HG02798 (cell line): ENCODE results near the gene RAB10.
"Not testable (repeated sequence)": the region's sequence is repeated elsewhere in the genome, so short reads cannot be mapped to it uniquely, and the experiment has no call there.

Experiments used
- ATAC-seq: cut with Tn5 transposase; IDR thresholded peaks from one replicate; pipeline ENCODE4 v1.9.1; 2021; ENCODE audit warnings: mild to moderate bottlenecking; ENCODE audit not compliant: unreplicated experiment, poor library complexity

The RAB10 gene

GRCh38 chr2:26086155-26086637 is 52.3 kb downstream of the RAB10 start:
- no peak for ATAC-seq

GRCh38 chr2:26086779-26087178 is 52.9 kb downstream of the RAB10 start:
- no peak for ATAC-seq

DNA sequence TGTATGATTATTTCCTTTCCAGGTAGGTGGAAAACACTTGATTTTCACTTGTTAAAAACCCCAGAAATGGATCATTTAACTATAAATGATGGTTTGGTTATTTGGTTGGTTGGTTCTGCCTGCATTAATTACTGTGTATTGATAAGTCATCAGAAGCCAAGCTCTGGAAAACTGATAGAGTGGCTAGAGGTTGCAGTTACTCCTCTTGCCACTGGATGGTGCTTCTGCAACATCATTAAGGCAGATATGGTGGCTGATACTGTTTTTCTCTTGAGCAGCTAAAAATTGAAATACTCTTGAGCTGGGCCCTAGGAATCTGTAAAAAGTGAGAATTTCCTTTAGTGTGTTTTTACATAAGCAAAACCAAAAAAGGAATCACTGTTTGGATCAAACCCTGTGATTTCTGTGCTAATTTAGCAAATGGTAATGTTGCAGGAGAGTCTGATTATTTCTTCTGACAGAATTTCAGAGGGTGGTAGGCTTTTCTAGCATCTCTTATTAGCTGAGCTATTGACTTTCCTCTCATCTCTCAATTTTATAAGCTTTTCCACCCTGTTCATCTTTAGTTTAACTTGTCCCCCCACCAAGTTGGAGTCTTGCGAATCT is 54.3 kb downstream of the RAB10 start:
- no peak for ATAC-seq

DNA sequence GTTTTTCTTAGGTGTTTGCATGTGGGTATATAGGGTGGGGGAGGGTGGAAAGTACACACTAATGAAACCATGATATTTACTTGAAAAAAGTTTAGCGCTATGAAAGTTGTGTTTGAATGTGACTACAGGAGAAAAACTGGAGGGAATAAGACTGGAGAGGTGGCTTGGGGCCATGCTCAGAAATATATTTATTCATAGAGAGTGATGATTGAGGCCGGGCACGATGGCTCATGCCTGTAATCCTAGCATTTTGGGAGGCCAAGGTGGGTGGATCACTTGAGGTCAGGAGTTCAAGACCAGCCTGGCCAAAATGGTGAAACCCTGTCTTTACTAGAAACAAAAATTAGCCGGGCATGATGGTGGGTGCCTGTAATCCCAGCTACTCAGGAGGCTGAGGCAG is 55.0 kb downstream of the RAB10 start:
- not testable (repeated sequence) for ATAC-seq

DNA sequence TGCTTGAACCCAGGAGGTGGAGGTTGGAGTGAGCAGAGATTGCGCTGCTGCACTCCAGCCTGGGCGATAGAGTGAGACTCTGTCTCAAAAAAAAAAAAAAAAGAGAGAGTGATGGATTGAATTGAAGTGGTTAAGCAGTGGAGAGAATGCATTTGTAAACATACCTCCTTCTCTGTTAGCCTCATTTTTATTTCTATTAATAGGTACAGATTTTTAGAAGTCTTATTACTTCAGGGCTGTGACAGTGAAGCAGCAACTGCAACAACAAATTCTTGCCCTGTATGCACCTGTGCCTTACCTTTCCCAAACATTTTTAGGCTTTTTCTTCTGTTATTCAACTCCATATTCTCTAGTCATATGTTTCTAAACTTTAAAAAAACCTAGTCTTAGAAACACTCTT is 55.5 kb downstream of the RAB10 start:
- ATAC-seq, result no peak

DNA sequence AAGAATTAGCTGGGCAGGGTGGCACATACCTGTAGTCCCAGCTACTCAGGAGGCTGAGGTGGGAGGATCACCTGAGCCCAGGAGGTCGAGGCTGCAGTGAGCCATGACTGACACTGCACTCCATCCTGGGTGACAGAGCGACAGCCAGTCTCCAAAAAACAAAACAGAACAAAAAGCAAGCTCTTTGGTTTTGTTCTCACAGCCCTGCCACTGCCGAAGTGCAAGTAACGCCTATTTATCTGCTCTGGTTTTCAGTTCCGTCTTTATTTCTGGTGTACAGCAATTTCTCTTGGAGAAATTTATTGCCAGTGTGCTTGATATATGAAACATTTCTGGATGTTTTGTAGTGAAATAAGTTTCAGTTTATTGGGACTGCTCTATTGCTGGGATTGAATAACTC is 61.9 kb downstream of the RAB10 start:
- no peak for ATAC-seq

DNA sequence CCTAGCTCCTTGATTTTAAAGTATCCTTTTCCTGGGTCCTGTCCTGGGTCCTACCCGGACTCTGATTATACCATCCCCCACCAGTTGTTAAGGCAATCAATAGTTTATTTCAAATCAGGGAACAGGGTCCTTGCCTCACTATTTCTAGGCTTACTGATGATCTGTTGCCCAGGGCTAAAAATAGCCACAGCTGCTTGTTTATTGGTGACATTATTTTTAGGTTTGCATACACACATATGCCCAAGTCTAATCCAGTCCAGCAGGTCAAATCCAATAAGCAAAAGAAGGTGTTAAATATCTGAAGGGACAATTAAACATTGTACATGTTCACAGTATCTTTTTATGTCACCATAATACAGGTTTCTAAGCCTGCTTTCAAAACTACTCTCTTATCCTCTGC is 66.0 kb downstream of the RAB10 start:
- ATAC-seq, result no peak

DNA sequence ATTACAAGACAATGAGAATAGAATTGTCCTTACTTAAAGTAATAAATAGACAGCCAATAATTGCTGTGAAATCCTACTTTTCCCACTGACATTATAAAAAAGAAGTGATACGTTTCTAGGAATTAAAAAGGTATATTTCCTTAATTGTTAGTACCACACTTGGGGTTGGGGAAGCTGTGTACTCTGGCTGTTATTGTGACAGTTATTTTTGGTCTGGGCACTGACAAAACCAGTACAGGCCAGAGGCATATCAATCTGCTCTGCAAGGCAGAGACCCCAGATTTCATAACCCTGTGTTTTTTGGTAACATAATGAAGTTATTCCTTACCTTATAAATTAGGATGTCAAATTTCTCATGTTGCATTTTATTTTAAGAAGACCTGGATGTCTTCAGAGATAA is 66.5 kb downstream of the RAB10 start:
- ATAC-seq, result no peak

DNA sequence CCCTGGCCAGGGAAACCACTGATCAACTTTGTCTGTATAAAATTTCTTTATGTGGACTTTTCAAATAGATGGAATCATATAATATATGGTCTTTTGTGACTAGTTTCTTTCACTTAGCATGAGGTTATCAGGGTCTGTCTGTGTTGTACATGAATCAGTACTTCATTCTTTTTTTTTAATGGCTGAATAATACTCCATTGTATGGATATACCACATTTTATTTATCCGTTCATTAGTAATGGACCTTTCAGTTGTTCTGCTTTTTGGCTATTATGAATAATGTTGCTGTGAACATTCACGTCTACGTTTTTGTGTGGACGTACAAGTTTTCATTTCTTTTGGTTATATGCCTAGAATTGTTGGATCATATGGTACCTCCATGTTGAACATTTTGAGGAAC is 69.9 kb downstream of the RAB10 start:
- no peak for ATAC-seq

GRCh38 chr2:26108701-26109100 is 74.8 kb downstream of the RAB10 start:
- ATAC-seq, result not testable (repeated sequence)

DNA sequence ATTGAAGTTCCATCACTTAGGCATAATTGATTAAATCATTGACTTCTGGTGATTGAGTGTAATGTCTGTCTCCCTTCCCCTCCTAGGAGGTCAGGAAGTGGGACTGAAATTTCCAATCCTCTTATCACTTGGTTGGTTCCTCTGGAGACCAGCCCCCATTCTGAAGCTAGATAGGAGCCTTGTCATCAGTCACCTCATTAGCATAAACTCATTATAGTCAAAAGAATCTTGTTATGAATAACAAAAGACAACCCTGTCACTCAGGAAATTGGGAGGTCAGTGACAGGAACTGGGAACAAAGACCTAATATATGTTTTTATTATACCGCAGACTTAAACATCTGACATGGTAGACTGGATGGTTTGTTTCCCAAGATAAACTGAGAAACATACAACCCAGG is 78.3 kb downstream of the RAB10 start:
- ATAC-seq, result no peak

DNA sequence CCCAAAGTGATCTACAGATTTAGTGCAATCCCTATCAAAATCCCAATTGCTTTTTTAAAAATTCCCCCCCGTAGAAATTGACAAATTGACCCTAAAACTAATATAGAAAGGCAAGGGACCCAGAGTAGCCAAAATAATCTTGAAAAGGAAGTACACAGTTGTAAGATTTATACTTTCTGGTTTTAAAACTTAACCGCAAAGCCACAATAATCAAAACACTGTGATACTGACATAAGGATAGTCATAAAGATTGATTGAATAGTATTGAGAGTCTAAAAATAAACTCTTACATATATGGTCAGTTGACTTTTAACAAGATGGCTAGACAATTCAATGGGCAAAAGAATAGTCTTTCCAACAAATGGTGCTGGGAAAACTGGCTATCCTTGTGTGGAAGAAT is 80.3 kb downstream of the RAB10 start:
- ATAC-seq, result no peak

DNA sequence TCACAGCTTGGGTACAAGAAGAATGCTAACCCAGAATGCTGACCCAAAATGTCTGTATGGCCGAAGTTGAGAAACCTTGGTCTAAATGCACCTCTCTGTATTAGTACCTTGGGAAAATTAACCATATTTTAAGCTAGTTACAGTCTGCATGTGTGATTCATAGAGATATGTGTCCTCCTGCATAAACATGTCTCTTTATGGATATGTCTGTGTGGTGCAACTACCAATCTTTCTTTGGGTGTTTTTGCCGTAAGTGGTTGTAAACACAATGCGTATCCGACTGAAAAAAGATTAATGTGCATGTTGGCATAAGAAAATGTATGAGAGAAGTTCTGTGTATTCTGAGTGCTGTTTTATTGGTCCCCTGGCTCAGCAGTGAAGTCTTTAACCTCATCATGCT is 84.8 kb downstream of the RAB10 start:
- ATAC-seq, result no peak

DNA sequence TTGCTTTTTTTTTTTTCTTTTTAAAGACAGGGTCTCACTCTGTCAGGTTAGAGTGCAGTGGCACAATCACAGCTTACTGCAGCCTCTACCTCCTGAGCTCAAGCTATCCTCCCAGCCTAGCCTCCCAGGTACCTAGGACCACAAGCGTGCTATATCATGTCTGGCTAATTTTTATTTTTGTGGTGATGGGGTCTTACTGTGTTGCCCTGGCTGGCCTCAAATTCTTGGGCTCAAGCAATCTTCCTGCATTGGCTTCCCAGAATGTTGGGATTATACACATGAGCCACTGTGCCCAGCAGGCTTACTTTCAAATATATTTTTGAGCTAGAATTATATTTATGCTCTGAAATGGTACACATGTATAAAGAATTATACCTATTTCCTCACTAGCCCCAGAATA is 85.6 kb downstream of the RAB10 start:
- ATAC-seq, result no peak

DNA sequence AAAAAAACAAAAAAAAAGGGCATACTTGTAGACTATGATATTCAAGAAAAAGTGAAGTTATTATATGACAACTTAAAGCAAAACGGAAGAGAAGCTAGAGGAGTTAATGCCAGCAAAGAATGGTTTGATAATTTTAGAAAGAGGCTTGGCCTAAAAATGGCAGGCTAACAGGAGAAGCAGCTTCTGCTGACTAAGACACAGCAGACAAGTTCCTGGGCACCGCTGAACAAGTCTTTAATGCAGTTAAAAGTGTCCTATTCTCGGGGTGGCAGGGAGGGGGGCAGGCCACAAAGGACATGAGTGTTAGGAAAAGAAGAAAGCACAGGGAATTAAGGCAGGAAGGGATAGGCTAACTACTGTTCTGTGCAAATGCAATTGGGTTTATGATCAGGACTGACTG is 88.7 kb downstream of the RAB10 start:
- no peak for ATAC-seq

DNA sequence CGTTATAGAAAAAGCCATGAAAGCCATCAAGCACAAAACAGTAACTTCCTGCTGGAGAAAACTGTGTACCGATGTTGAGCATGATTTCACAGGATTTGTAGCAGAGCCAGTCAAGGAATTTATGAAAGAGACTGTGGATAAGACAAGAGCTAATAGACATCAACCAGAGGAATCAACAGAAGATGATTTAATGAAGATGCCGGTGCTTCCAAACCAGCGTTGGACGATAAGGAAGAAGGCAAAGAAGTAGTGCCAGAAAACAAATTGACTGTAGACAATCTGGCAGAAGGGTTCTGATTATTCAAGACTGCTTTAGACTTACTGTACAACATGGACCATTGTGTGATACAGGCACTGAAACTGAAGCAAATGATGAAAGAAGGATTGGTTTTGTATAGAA is 89.5 kb downstream of the RAB10 start:
- ATAC-seq, result no peak

DNA sequence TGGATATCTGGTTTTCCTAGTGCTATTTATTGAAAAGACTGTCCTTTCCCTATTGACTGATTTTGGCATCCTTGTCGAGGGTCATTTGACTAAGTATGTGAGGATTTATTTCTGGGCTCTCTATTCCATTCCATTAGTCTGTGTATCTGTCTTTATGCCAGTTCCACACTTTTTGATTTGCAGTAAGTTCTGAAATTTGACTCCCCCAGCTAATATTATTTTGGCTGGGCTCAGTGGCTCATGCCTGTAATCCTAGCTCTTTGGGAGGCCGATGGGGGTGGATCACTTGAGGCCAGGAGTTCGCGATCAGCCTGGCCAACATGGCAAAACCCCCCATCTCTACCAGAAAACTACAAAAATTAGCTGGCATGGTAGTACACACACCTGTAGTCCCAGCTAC is 92.2 kb downstream of the RAB10 start:
- no peak for ATAC-seq

DNA sequence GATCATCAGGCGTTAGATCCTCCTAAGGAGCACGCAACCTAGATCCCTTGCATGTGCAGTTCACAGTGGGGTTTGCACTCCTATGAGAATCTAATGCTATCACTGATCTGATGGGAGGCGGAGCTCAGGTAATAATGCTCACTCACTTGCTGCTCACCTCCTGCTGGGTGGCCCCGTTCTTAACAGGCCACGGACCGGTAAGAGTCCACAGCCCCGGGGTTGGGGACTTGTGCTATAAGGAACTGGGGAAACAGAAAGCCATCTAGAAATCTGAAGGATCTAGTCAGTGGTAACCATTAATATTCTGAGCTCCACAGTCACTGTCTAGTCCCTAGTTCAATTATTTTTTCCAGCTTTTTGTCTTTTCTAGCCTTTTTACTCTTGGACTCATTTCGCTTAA is 94.3 kb downstream of the RAB10 start:
- no peak for ATAC-seq

GRCh38 chr2:26130763-26131162 is 96.9 kb downstream of the RAB10 start:
- ATAC-seq, result no peak

GRCh38 chr2:26136451-26136850 is 102.6 kb downstream of the RAB10 start:
- ATAC-seq, result no peak

DNA sequence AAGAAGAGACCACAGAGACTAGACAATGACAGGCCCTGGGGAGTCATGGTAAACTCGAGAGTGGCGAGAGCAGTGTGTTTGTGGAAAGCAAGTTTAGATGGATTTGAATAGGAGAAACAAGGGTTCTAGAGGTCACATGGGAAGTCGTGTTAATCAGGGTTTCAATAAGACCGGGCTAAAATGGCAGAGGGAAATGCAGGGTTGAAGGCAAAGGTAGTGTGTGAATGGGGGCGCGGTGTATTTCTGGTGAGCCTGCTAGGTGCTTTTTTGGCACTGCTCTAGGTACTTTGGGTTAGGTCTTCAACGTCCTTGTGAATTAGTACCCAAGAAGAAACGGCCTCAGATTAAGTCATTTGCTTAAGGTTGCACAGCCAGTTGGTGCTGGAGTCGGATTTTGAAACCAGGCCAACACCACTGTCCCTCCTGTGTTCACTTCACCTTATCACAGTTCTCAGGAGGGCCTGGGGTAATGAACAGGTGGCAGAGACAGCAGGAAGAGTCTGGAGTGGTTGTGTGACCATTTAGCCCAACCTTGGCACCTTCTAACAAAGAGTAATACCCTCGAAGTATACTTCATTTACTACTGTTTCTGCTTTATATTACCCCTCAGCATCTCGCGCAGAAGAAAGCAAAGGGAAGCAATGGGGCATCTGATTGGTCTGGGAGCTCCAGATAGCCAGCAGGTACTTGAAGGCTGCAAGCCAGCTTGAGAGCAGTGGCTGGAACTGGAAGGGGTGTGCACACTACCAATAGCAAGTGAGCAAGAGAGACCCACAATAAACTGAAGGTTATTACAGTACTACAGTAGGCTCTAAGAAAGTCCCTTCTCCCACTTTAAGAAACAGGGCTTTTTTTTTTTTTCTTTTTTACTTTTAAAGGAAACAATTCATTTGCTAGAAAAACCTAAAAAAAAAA is 105.6 kb downstream of the RAB10 start:
- ATAC-seq, result no peak
